H1 (cell line): ENCODE measurements around the gene SRSF7. TPM values are rescaled to one million over a fixed set of nuclear protein-coding genes. Genes with fewer than 3 reads are reported as not detected.

Experiments
- CTCF ChIA-PET: fragments of 300-600 bp; sonication (Branson Sonifier 250); formaldehyde crosslinking; loops from one replicate; lab custom pipeline; 2021; ENCODE audit not compliant: partially characterized antibody; lab: Charles Lee
- POLR2A ChIA-PET: fragments of 300-600 bp; sonication (Branson Sonifier 250); formaldehyde crosslinking; loops from one replicate; lab custom pipeline; 2021; ENCODE audit warnings: inconsistent platforms; ENCODE audit not compliant: partially characterized antibody; lab: Charles Lee
- DNase-seq, 2 experiments: peaks; one replicate each; pipeline versions ENCODE4 v3.0.0 to v3.0.0-alpha.2; 2010 to 2022; ENCODE audit warnings: low spot score in 2 of 2, low read depth in 1 of 2, mixed read lengths in 1 of 2
- FAIRE-seq: peaks from 2 replicates; lab custom pipeline; 2011; peaks lifted over from hg19 to GRCh38; lab: Jason Lieb, UNC
- H2AFZ ChIP-seq: 2 replicates; pipeline ENCODE4 v1.8.1; 2012; ENCODE audit warnings: low read length, inconsistent platforms
- H2AK5ac ChIP-seq: 2 replicates; pipeline ENCODE4 v1.6.1; 2013; ENCODE audit warnings: low read depth, low read length
- H2BK120ac ChIP-seq: replicated peaks from 2 replicates; pipeline ENCODE3; 2013; ENCODE audit warnings: low read depth, low read length, inconsistent platforms
- H2BK12ac ChIP-seq: 2 replicates; pipeline ENCODE4 v1.6.1; 2013; ENCODE audit warnings: low read depth, low read length
- H2BK15ac ChIP-seq: 2 replicates; pipeline ENCODE4 v1.6.1; 2013; ENCODE audit warnings: low read length
- H2BK20ac ChIP-seq: 2 replicates; pipeline ENCODE4 v1.6.1; 2013; ENCODE audit warnings: low read length
- H2BK5ac ChIP-seq: 2 replicates; pipeline ENCODE4 v1.6.1; 2013; ENCODE audit warnings: low read depth, low read length
- H3K14ac ChIP-seq: 2 replicates; pipeline ENCODE4 v1.6.1; 2013; ENCODE audit warnings: inconsistent platforms; ENCODE audit not compliant: insufficient read length
- H3K18ac ChIP-seq: 2 replicates; pipeline ENCODE4 v1.6.1; 2013; ENCODE audit warnings: low read length; ENCODE audit errors: extremely low read depth
- H3K23ac ChIP-seq: 2 replicates; pipeline ENCODE4 v1.6.1; 2013; ENCODE audit warnings: inconsistent platforms; ENCODE audit not compliant: insufficient read length
- H3K23me2 ChIP-seq: 2 replicates; pipeline ENCODE4 v1.6.1; 2013; ENCODE audit warnings: low read depth, low read length
- H3K27ac ChIP-seq: 2 replicates; pipeline ENCODE4 v1.6.1; 2011; ENCODE audit warnings: low read depth, low read length, inconsistent platforms
- H3K27me3 ChIP-seq, 4 experiments: replicated peaks in 1 of 4; 1 replicate in 1 of 4; 2 replicates in 3 of 4; pipeline versions ENCODE4 v1.6.1 to v1.8.1; 2011 to 2013; ENCODE audit warnings: low read length in 3 of 4, mild to moderate bottlenecking in 3 of 4, inconsistent platforms in 2 of 4, mixed read lengths in 2 of 4, moderate library complexity in 1 of 4; ENCODE audit not compliant: control insufficient read depth in 3 of 4, insufficient read depth in 3 of 4; ENCODE audit errors: extremely low read depth in 1 of 4
- H3K36me3 ChIP-seq, 4 experiments: 2 replicates each; pipeline versions ENCODE4 v1.6.1 to v1.8.1; 2011 to 2013; ENCODE audit warnings: mild to moderate bottlenecking in 4 of 4, low read length in 3 of 4, moderate library complexity in 2 of 4, control low read depth in 1 of 4, inconsistent platforms in 1 of 4; ENCODE audit not compliant: insufficient read depth in 4 of 4, control insufficient read depth in 2 of 4
- H3K4ac ChIP-seq: replicated peaks from 2 replicates; pipeline ENCODE3; 2013; ENCODE audit warnings: low read length, low read depth, mixed read lengths, inconsistent platforms; ENCODE audit not compliant: insufficient read length
- H3K4me1 ChIP-seq, 4 experiments: replicated peaks in 1 of 4; 1 replicate in 1 of 4; 2 replicates in 3 of 4; pipeline versions ENCODE4 v1.6.1 to v1.8.1; 2011 to 2013; ENCODE audit warnings: low read length in 3 of 4, inconsistent platforms in 2 of 4, mixed read lengths in 1 of 4; ENCODE audit not compliant: insufficient read depth in 4 of 4, control insufficient read depth in 3 of 4
- H3K4me2 ChIP-seq, 2 experiments: 2 replicates each; pipeline versions ENCODE4 v1.6.1 to v1.8.1; 2011 to 2013; ENCODE audit warnings: low read depth in 2 of 2, low read length in 2 of 2, control low read depth in 1 of 2, inconsistent platforms in 1 of 2, mild to moderate bottlenecking in 1 of 2; ENCODE audit not compliant: insufficient read depth in 1 of 2
- H3K4me3 ChIP-seq, 4 experiments: fragments of 200-600, 300-600 bp in 1 of 4; sonication (generic), shearing (Covaris generic), sonication (Bioruptor Twin) in 1 of 4; 2 replicates each; pipeline versions ENCODE4 v1.5.1 to v1.8.1; 2011 to 2016; ENCODE audit warnings: low read length in 4 of 4, low read depth in 3 of 4, control low read depth in 2 of 4, inconsistent platforms in 2 of 4, mild to moderate bottlenecking in 2 of 4, mixed read lengths in 1 of 4, moderate library complexity in 1 of 4; ENCODE audit not compliant: insufficient read depth in 2 of 4; ENCODE audit errors: extremely low read depth in 1 of 4
- H3K56ac ChIP-seq: replicated peaks from 2 replicates; pipeline ENCODE3; 2013; ENCODE audit warnings: low read depth, mild to moderate bottlenecking, mixed read lengths, low read length, inconsistent platforms; ENCODE audit not compliant: insufficient read length
- H3K79me1 ChIP-seq: 2 replicates; pipeline ENCODE4 v1.6.1; 2013; ENCODE audit warnings: low read depth, low read length, control low read depth
- H3K79me2 ChIP-seq, 2 experiments: 2 replicates each; pipeline versions ENCODE4 v1.6.1 to v1.8.1; 2012 to 2013; ENCODE audit warnings: low read length in 2 of 2, mild to moderate bottlenecking in 2 of 2, inconsistent platforms in 1 of 2; ENCODE audit not compliant: insufficient read depth in 2 of 2, control insufficient read depth in 1 of 2
- H3K9ac ChIP-seq, 4 experiments: replicated peaks in 1 of 4; 1 replicate in 1 of 4; 2 replicates in 3 of 4; pipeline versions ENCODE4 v1.6.1 to v1.8.1; 2011 to 2013; ENCODE audit warnings: low read depth in 3 of 4, low read length in 3 of 4, control low read depth in 2 of 4, mild to moderate bottlenecking in 2 of 4, moderate library complexity in 2 of 4, inconsistent platforms in 1 of 4; ENCODE audit errors: extremely low read depth in 1 of 4
- H3K9me3 ChIP-seq, 2 experiments: 2 replicates each; pipeline versions ENCODE4 v1.6.1 to v1.8.1; 2012 to 2013; ENCODE audit warnings: mild to moderate bottlenecking in 2 of 2, moderate library complexity in 2 of 2, control low read depth in 1 of 2, inconsistent platforms in 1 of 2, low read depth in 1 of 2, low read length in 1 of 2, mixed read lengths in 1 of 2; ENCODE audit not compliant: insufficient read depth in 2 of 2
- H4K20me1 ChIP-seq, 2 experiments: replicated peaks in 1 of 2; 2 replicates each; pipeline versions ENCODE3 to v1.8.1; 2011 to 2013; ENCODE audit warnings: inconsistent platforms in 2 of 2, low read length in 2 of 2, mild to moderate bottlenecking in 1 of 2; ENCODE audit not compliant: insufficient read depth in 2 of 2, control insufficient read depth in 1 of 2
- H4K5ac ChIP-seq: 2 replicates; pipeline ENCODE4 v1.6.1; 2013; ENCODE audit warnings: low read length, low read depth, mixed read lengths, inconsistent platforms; ENCODE audit not compliant: insufficient read length
- H4K8ac ChIP-seq: 2 replicates; pipeline ENCODE4 v1.8.0; 2013; ENCODE audit warnings: mild to moderate bottlenecking, moderate library complexity, low read length, inconsistent platforms; ENCODE audit not compliant: insufficient read depth; ENCODE audit errors: extremely low read depth
- H4K91ac ChIP-seq: replicated peaks from 2 replicates; pipeline ENCODE3; 2013; ENCODE audit warnings: low read length, mixed read lengths, inconsistent platforms; ENCODE audit not compliant: insufficient read length
- CEBPB ChIP-seq: IDR thresholded peaks from 2 replicates; pipeline ENCODE4 v1.6.1; 2012; ENCODE audit warnings: low read depth, low read length
- EP300 ChIP-seq, 2 experiments: IDR thresholded peaks; 1 replicate in 1 of 2; 2 replicates in 1 of 2; pipeline ENCODE4 v1.6.1; 2011 to 2012; ENCODE audit warnings: low read depth in 2 of 2, low read length in 2 of 2, mild to moderate bottlenecking in 2 of 2, borderline replicate concordance in 1 of 2, inconsistent platforms in 1 of 2, moderate library complexity in 1 of 2
- GABPA ChIP-seq: IDR thresholded peaks from 2 replicates; pipeline ENCODE4 v1.6.1; 2011; ENCODE audit warnings: mild to moderate bottlenecking, low read length, moderate library complexity, borderline replicate concordance; ENCODE audit not compliant: insufficient read depth
- HDAC6 ChIP-seq: IDR thresholded peaks from one replicate; pipeline ENCODE4 v1.7.1; 2012; ENCODE audit warnings: low read depth, mild to moderate bottlenecking, inconsistent platforms, low read length, moderate library complexity
- MAFK ChIP-seq: IDR thresholded peaks from 2 replicates; pipeline ENCODE4 v1.6.1; 2012; ENCODE audit warnings: low read depth, mild to moderate bottlenecking, improper control_type of control experiment, low read length
- POLR2AphosphoS5 ChIP-seq: IDR thresholded peaks from 2 replicates; pipeline ENCODE4 v1.6.1; 2011; ENCODE audit warnings: low read depth, low read length
- POU5F1 ChIP-seq: IDR thresholded peaks from 2 replicates; pipeline ENCODE4 v1.6.1; 2011; ENCODE audit warnings: low read depth, mild to moderate bottlenecking, low read length, moderate library complexity
- RNF2 ChIP-seq: fragments of 200-900, 300-1000 bp; sonication (generic); IDR thresholded peaks from 2 replicates; pipeline ENCODE4 v1.7.1; 2016; ENCODE audit warnings: borderline replicate concordance, low read depth, mild to moderate bottlenecking, antibody characterized with exemption, low read length; ENCODE audit not compliant: poor library complexity, severe bottlenecking; ENCODE audit errors: missing control alignments
- SIN3A ChIP-seq, 2 experiments: IDR thresholded peaks in 1 of 2; conservative IDR thresholded peaks in 1 of 2; 2 replicates each; pipeline ENCODE4 v1.6.1; 2011 to 2012; ENCODE audit warnings: low read length in 2 of 2, improper control_type of control experiment in 1 of 2, low read depth in 1 of 2, mild to moderate bottlenecking in 1 of 2
- YY1 ChIP-seq: IDR thresholded peaks from 2 replicates; pipeline ENCODE4 v1.6.1; 2011; ENCODE audit warnings: low read depth, mild to moderate bottlenecking, low read length
- ZNF274 ChIP-seq: IDR thresholded peaks from 2 replicates; pipeline ENCODE4 v1.7.0; 2012; ENCODE audit warnings: low read length, borderline replicate concordance; ENCODE audit errors: extremely low read depth
- WGBS, 2 experiments: shearing (Covaris generic) in 1 of 2; methylation state at CpG; one replicate each; pipeline versions ENCODE4 v1.1.6 to v1.1.7; 2013 to 2015; ENCODE audit warnings: low lambda C conversion rate in 2 of 2, mixed read lengths in 2 of 2, inconsistent platforms in 1 of 2, low coverage in 1 of 2, missing lambda C conversion rate in 1 of 2; ENCODE audit not compliant: insufficient replicate concordance in 2 of 2, insufficient coverage in 1 of 2, insufficient read length in 1 of 2; ENCODE audit errors: extremely low coverage in 1 of 2, missing lambda C conversion rate in 1 of 2; 5-methylcytosine and 5-hydroxymethylcytosine counted together
- polyA plus RNA-seq, 7 experiments: library from polyadenylated mRNA; depleted of rRNA in 3 of 7; stranded (reverse) in 5 of 7; unstranded in 2 of 7; fragments of >200 nt in 5 of 7; fragments of 200-250 nt in 2 of 7; gene quantifications; 1 replicate in 5 of 7; 2 replicates in 1 of 7; 4 replicates in 1 of 7; pipeline versions ENCODE4 v1.2.1 to v1.2.3, GENCODE V29; 2011 to 2013; ENCODE audit warnings: missing spikeins in 2 of 7, mixed read lengths in 2 of 7
- total RNA-seq: library from RNA; stranded (reverse); fragmentation: NEBNext Ultra II Directional; extraction: Animal tissue kit (Norgen Biotek cat#: 25700); gene quantifications from 2 replicates; pipeline ENCODE4 v1.2.1, GENCODE V29; 2021

The SRSF7 gene
- total and polyA plus RNA-seq, 2 of the 8 experiments (the other 6 are each of a cell fraction or from before 2014, with no cell fraction given) = 370 to 415 TPM

- no peak for DNase-seq
- Histone ChIP-seq H3K36me3 (peaks cover 0 to 9% (median 0%) of the 10 kb centered on the region in 4 experiments; a peak in 3 of 8 replicates), H3K9me3 (no peaks in the 10 kb centered on the region), H3K79me2 (no peaks in the 10 kb centered on the region), H2AFZ (no peak overlapping the region), H3K23me2 (no peaks in the 10 kb centered on the region), H3K27me3 (no peaks in the 10 kb centered on the region), H3K4ac (no peak overlapping the region), H4K5ac (no peak overlapping the region), H3K9ac (no peak overlapping the region), H3K14ac (no peak overlapping the region), H3K4me3 (no peak overlapping the region), H2BK15ac (no peak overlapping the region), H2AK5ac (no peak overlapping the region), H3K56ac (no peak overlapping the region), H2BK20ac (no peak overlapping the region), H3K23ac (no peak overlapping the region), H4K20me1 (no peaks in the 10 kb centered on the region), H3K4me2 (no peak overlapping the region), H4K91ac (no peak overlapping the region), H2BK120ac (no peak overlapping the region), H3K4me1 (no peaks in the 10 kb centered on the region), H3K27ac (no peak overlapping the region), H2BK12ac (no peak overlapping the region), H2BK5ac (no peak overlapping the region), H3K18ac (no peak overlapping the region), H4K8ac (no peak overlapping the region), H3K79me1 (no peaks in the 10 kb centered on the region)
- POLR2A ChIA-PET = interaction anchor here (0.6 to 24.3 kb wide), 4 partner anchors 17 to 130 kb away, joined by 3 to 486 read pairs (median 3); partner anchors contain the start of gene SRSF7
- 91% methylated on average over 14 of the region's 14 CpGs; no CpG with 5 or more reads in 1 of the 2 experiments for WGBS, 2 experiments
- CTCF ChIA-PET = interaction anchor here (0.6 to 7.8 kb wide), 12 partner anchors 9 to 474 kb away, joined by 3 to 56 read pairs (median 3); no protein-coding TSS in a partner anchor
- no peak for FAIRE-seq
- TF ChIP-seq YY1 (no peak), GABPA (no peak), EP300 (IDR thresholded peaks at IDR 0.05; ENCODE audit: borderline replicate concordance in 1 of 2, low read depth in 2 of 2, low read length in 2 of 2) (no peak), ZNF274 (no peak), RNF2 (no peak), MAFK (no peak), POU5F1 (no peak), CEBPB (no peak), SIN3A (conservative IDR thresholded peaks at IDR 0.05 in 1 of 2, IDR thresholded peaks at IDR 0.05 in 1 of 2; ENCODE audit: low read depth in 1 of 2, low read length in 2 of 2) (no peak), HDAC6 (no peak), POLR2AphosphoS5 (no peak)
Measured at GRCh38 chr2:38731684-38732221, 19.4 kb downstream of the SRSF7 start.
